ENCODE results near the gene STX8.
"Not testable (repeated sequence)": the region's sequence is repeated elsewhere in the genome, so short reads cannot be mapped to it uniquely, and the experiment has no call there.

DNA sequence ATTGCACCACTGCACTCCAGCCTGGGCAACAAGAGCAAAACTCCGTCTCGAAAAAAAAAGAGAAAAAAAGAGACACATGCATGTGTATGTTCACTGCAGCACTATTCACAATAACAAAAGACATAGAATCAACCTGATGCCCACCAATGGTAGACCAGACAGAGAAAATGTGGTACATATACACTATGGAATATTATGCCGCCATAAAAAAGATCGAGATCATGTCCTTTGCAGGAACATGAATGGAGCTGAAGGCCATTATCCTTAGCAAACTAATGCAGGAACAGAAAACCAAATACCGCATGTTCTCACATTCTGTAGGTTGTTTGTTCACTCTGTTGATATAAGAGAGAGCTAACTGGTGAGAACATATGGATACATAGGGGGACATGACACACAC, 8.9 kb downstream of the STX8 start:
- not testable (repeated sequence) for TF ChIP-seq FOXK2, FOXA1, SUZ12 (IDR thresholded peaks at IDR 0.05)
